GM18505 (cell line): ENCODE results near the gene NLGN1.
"Not testable (repeated sequence)": the region's sequence is repeated elsewhere in the genome, so short reads cannot be mapped to it uniquely, and the experiment has no call there.

ENCODE experiments used
- ATAC-seq: cut with Tn5 transposase; IDR thresholded peaks from one replicate; pipeline ENCODE4 v1.9.1; 2021; ENCODE audit not compliant: unreplicated experiment
- POLR2A ChIP-seq: IDR thresholded peaks from 4 replicates; pipeline ENCODE4 v1.6.1; 2011; ENCODE audit warnings: borderline replicate concordance; ENCODE audit not compliant: insufficient read depth, insufficient read length; ENCODE audit errors: extremely low read depth

NLGN1 gene

GRCh38 chr3:174215456-174215855, 817.9 kb downstream of the NLGN1 start:
- ATAC-seq, result no peak

DNA sequence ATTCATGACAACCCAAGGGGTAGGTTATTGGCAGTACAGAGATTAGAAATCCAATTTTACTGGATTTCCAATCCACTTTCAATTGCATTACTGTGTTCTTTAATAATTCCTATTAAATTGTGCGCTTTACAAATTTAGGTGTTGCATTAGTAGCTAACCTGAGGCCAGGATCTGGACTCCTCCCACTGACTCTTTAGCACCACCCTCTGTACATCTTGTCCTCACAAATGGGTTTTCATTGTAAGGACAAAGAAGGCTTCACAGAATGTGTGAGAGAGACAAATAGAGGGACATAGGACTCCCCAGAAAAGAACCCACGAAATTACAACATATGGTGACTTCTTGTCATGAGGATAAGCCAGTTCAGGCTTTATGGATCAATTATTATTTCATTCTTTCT, 818.5 kb downstream of the NLGN1 start:
- ATAC-seq, result no peak
- no peak for TF ChIP-seq POLR2A

More at GRCh38 chr3:174215456-174215855, 817.9 kb downstream of the NLGN1 start:
- no peak for TF ChIP-seq POLR2A

DNA sequence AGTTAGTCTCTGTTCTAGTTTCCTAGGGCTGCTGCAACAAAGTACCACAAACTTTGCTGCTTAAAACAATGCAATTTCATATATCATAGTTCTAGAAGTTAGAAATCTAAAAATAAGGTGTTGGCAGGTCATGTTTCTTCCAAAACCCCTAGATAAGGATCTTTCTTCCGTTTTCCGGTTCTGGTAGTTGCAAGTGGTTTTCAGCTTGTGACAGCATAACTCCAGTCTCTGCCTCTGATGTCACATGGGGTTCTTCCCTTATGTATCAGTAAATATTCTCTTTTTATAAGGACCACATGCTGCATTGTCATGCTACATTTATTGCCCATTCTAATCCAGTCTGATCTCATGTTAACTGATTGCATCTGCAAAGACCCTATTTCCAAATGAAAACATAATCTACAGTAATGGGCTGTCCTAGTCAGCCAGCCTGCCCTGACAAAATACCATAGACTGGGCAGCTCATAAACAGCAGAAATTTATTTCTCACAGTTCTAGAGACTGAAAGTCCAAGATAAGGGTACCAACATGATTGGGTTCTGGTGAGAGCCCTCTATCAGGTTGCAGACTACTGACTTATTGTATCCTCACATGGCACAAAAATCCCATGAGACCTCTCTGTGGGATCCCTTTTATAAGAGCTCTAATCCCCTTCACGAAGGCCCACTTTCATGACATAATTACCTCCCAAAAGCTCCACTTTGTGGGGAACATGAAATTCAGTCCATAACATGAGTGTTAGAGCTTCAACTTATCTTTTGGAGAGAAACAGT, 819.6 kb downstream of the NLGN1 start:
- no peak for ATAC-seq
- no peak for TF ChIP-seq POLR2A

- no peak for ATAC-seq
- TF ChIP-seq POLR2A, result no peak
Measured at GRCh38 chr3:174218016-174218415, 820.5 kb downstream of the NLGN1 start.

DNA sequence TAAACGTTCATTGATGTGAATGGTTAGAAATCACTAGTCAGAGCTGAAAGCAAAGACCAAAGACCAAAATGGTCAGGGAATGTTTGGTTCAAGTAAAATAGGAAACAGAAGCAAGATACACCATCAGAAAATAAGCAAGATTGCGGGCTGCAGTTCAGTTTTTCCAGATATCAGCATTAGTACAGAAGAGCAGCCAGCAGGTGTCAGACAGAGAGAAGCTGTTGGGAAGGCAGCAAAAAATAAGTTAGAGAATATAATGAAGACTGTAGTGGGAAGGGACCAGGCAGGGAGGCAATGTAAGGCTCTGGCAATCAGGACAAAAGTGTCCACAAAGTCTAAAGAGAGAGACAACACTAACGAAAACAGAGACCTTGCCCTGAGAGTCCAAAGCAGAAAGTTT, 822.2 kb downstream of the NLGN1 start:
- TF ChIP-seq POLR2A, result no peak
- ATAC-seq, result no peak

- ATAC-seq, result no peak
- TF ChIP-seq POLR2A, result no peak
Measured at GRCh38 chr3:174220775-174221554, 823.4 kb downstream of the NLGN1 start.

GRCh38 chr3:174223042-174223441, 825.5 kb downstream of the NLGN1 start:
- no peak for ATAC-seq
- TF ChIP-seq POLR2A, result no peak

GRCh38 chr3:174223626-174224025, 826.1 kb downstream of the NLGN1 start:
- no peak for TF ChIP-seq POLR2A
- no peak for ATAC-seq

DNA sequence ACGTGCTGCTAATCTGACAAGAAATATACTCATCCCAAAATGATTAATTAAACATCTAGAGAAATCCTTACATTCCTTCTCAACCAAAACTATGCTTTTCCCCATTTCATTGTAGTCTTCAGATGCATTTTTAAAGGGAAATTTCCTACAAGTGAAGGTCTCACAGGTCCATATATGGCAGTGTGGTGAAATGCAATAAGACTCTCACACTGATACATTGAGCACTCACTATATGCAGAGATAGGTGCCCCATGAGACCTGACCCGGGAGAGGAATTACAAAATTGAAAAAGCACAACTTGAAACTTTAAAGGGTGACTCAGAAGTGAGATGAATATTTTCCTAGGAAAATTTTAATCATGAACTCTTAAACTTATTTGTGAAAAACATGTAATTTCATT, 832.4 kb downstream of the NLGN1 start:
- ATAC-seq, result no peak
- TF ChIP-seq POLR2A, result no peak

DNA sequence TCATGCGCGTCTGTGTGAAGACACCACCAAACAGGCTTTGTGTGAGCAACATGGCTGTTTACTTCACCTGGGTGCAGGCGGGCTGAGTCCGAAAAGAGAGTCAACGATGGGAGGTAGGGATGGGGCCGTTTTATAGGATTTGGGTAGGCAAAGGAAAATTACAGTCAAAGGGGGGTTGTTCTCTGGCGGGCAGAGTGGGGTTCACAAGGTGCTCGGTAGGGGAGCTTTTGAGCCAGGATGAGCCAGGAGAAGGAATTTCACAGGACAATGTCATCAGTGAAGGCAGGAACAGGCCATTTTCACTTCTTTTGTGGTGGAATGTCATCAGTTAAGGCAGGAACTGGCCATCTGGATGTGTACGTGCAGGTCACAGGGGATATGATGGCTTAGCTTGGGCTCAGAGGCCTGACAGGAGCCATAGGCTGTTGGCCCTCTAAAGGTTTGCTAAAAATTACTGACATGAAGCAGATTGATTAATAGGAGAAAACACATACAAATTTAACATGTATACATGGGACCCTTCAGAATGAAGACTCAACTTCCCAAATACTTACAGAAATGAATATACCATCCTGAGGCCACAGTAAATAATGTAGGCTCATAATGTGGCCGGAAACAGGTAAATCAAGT, 834.6 kb downstream of the NLGN1 start:
- not testable (repeated sequence) for ATAC-seq

DNA sequence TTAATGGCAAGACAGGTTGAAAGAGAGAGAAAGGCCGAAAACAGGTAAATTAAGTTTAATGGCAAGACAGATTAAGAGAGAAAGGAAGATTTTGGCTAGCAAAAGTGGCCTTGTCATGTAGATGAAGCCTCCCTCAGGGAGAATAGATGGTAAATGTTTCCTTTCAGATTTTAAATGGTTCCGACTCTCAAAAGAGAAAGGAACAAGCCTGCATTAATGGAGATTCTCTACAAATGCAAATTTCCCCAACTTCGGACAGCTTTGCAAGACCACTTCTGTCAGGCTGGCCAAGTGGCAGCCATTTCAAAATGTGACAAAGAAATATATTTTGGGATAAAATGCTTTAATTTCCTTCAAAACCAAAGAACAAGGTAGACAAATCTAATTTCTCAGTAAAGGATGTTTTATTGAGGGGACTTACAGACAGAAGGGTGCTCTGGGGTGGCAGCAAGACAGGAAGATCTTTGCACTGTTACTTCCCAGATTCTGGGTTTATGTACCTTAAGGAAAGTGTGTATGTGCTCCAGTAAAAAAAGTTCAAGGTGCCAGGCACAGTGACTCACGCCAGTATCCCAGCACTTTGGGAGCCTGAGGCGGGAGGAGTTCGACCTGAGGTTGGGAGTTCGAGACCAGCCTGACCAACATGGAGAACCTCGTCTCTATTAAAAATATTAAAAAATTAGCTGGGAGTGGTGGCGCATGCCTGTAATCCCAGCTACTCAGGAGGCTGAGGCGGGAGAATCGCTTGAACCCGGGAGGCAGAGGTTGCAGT, 835.3 kb downstream of the NLGN1 start:
- TF ChIP-seq POLR2A, result no peak
- ATAC-seq, result no peak

- ATAC-seq, result no peak
Measured at GRCh38 chr3:174233511-174233910, 836.0 kb downstream of the NLGN1 start.

More at GRCh38 chr3:174233511-174233910, 836.0 kb downstream of the NLGN1 start:
- no peak for TF ChIP-seq POLR2A
